Measurements from ENCODE around the gene RBM41.
"Not testable (repeated sequence)": the region's sequence is repeated elsewhere in the genome, so short reads cannot be mapped to it uniquely, and the experiment has no call there.

RBM41 gene

GRCh38 chrX:107117993-107118321 lies 665 bp downstream of the RBM41 start:
- Mint-ChIP-seq H3K4me3 (peak overlapping the region; percentile 100), H3K4me1 (peaks cover 16% of the 10 kb centered on the region), H3K36me3 (ENCODE audit: low read depth) (peaks cover 39% of the 10 kb centered on the region), H3K27ac (peak overlapping the region; percentile 46), H3K27me3 (ENCODE audit: low read depth, poor library complexity) (no peaks in the 10 kb centered on the region), H3K9me3 (peaks cover 20% of the 10 kb centered on the region)
- DNase-seq = no peak
- TF ChIP-seq CTCF (IDR thresholded peaks at IDR 0.05) = no peak

GRCh38 chrX:107107459-107107858 lies 11.2 kb downstream of the RBM41 start:
- H3K4me1 Mint-ChIP-seq = no peaks in the 10 kb centered on the region
- no peak for TF ChIP-seq CTCF (IDR thresholded peaks at IDR 0.05)
- H3K4me3 Mint-ChIP-seq = no peak overlapping the region
- peaks cover 74% of the 10 kb centered on the region for H3K36me3 Mint-ChIP-seq (ENCODE audit: low read depth)
- no peaks in the 10 kb centered on the region for H3K27me3 Mint-ChIP-seq (ENCODE audit: low read depth, poor library complexity)
- H3K27ac Mint-ChIP-seq = peak overlapping the region; percentile 55
- peaks cover 32% of the 10 kb centered on the region for H3K9me3 Mint-ChIP-seq
- DNase-seq = no peak

- no peak overlapping the region for H3K27ac Mint-ChIP-seq
- H3K27me3 Mint-ChIP-seq (ENCODE audit: low read depth, poor library complexity) = no peaks in the 10 kb centered on the region
- no peak for DNase-seq
- peaks cover 45% of the 10 kb centered on the region for H3K36me3 Mint-ChIP-seq (ENCODE audit: low read depth)
- H3K4me1 Mint-ChIP-seq = no peaks in the 10 kb centered on the region
- H3K4me3 Mint-ChIP-seq = no peak overlapping the region
- H3K9me3 Mint-ChIP-seq = peaks cover 22% of the 10 kb centered on the region
- TF ChIP-seq CTCF (IDR thresholded peaks at IDR 0.05) = no peak
Observed at GRCh38 chrX:107102980-107103379, 15.6 kb downstream of the RBM41 start.

GRCh38 chrX:107076158-107076557 lies 42.5 kb downstream of the RBM41 start:
- Mint-ChIP-seq H3K9me3 (peaks cover 84% of the 10 kb centered on the region), H3K36me3 (ENCODE audit: low read depth) (peaks cover 83% of the 10 kb centered on the region), H3K4me1 (no peaks in the 10 kb centered on the region), H3K27ac (no peak overlapping the region), H3K4me3 (no peak overlapping the region), H3K27me3 (ENCODE audit: low read depth, poor library complexity) (no peaks in the 10 kb centered on the region)
- no peak for DNase-seq
- TF ChIP-seq CTCF (IDR thresholded peaks at IDR 0.05) = no peak

GRCh38 chrX:107057731-107058130 lies 60.9 kb downstream of the RBM41 start:
- H3K36me3 Mint-ChIP-seq (ENCODE audit: low read depth) = peaks cover 38% of the 10 kb centered on the region
- not testable (repeated sequence) for H3K4me1 Mint-ChIP-seq; H3K4me3 Mint-ChIP-seq; DNase-seq; H3K27ac Mint-ChIP-seq; H3K27me3 Mint-ChIP-seq (ENCODE audit: low read depth, poor library complexity)
- H3K9me3 Mint-ChIP-seq = peaks cover 44% of the 10 kb centered on the region

- no peak for TF ChIP-seq CTCF (IDR thresholded peaks at IDR 0.05)
- H3K9me3 Mint-ChIP-seq = peaks cover 50% of the 10 kb centered on the region
- no peak overlapping the region for H3K27ac Mint-ChIP-seq
- H3K36me3 Mint-ChIP-seq (ENCODE audit: low read depth) = peaks cover 24% of the 10 kb centered on the region
- DNase-seq = no peak
- H3K4me1 Mint-ChIP-seq = no peaks in the 10 kb centered on the region
- H3K27me3 Mint-ChIP-seq (ENCODE audit: low read depth, poor library complexity) = no peaks in the 10 kb centered on the region
- H3K4me3 Mint-ChIP-seq = no peak overlapping the region
Observed at GRCh38 chrX:107054978-107055377, 63.6 kb downstream of the RBM41 start.

All from nephron progenitor cell (in vitro differentiated cells).